HG02798 (cell line): ENCODE measurements around the gene TROAP.
A peak's percentile ranks its signal among the peaks of the same experiment; 100 is the strongest.
"Not testable (repeated sequence)": the region's sequence is repeated elsewhere in the genome, so short reads cannot be mapped to it uniquely, and the experiment has no call there.

Source experiments
- ATAC-seq: cut with Tn5 transposase; IDR thresholded peaks from one replicate; pipeline ENCODE4 v1.9.1; 2021; ENCODE audit warnings: mild to moderate bottlenecking; ENCODE audit not compliant: unreplicated experiment, poor library complexity

TROAP gene

DNA sequence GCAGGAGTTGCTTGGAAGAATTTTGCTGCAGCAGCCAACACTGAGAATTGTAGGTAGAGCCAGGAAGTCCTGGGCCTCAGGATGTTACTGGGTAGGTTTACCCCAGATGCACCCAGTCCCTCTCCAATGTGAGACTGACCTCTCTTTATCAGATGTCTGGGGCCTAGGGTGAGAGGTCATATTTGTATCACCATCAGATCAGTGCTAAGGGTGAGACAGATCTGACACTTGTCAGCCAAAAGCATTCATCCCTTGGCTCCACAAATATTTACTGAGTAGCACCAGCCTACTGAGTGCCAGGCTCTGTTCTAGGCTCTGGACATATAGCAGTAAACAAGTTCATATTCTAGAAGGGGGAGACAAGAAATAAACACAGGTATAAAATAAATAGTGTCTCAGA, 4.3 kb downstream of the TROAP start:
- ATAC-seq = no peak

DNA sequence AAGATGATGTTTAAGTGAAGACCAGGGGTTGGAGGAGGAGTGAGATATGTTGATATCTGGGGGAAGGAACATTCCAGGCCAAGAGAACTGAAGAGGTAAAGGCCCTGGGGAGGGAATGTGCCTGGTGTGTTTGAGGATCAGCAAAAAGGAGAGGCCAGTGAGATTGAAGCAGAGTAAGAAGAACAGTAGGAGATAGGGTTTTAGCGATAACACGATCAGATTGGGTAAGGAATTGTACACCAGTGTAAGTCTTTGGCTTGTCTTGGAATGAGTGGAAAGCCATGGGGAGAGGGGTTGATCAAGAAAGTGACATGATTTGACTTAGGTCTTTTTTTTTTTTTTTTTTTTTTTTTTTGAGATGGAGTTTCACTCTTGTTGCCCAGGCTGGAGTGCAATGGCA, 4.8 kb downstream of the TROAP start:
- ATAC-seq = no peak

DNA sequence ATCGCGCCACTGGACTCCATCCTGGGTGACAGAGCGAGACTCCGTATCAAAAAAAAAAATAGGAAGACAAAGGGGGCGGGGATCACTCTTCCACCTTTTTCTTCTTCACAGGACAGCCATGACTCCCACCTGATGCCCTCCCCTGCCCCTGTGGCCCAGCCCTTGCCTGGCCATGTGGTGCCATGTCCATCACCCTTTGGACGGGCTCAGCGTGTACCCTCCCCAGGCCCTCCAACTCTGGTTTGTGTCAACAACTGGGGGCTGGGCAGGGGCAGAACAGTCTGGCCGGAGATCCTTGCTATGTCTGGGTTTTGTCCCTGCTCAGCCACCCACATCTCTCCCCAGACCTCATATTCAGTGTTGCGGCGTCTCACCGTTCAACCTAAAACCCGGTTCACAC, 5.8 kb downstream of the TROAP start:
- no peak for ATAC-seq

DNA sequence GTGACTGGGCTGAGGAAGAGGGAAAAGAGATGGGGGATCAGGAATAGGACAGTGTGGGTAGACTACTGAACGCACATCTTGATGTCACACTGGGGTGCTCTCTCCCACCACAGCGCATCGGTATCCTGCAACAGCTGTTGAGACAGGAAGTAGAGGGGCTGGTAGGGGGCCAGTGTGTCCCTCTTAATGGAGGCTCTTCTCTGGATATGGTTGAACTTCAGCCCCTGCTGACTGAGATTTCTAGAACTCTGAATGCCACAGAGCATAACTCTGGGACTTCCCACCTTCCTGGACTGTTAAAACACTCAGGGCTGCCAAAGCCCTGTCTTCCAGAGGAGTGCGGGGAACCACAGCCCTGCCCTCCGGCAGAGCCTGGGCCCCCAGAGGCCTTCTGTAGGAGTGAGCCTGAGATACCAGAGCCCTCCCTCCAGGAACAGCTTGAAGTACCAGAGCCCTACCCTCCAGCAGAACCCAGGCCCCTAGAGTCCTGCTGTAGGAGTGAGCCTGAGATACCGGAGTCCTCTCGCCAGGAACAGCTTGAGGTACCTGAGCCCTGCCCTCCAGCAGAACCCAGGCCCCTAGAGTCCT, 7.1 kb downstream of the TROAP start:
- ATAC-seq = no peak

DNA sequence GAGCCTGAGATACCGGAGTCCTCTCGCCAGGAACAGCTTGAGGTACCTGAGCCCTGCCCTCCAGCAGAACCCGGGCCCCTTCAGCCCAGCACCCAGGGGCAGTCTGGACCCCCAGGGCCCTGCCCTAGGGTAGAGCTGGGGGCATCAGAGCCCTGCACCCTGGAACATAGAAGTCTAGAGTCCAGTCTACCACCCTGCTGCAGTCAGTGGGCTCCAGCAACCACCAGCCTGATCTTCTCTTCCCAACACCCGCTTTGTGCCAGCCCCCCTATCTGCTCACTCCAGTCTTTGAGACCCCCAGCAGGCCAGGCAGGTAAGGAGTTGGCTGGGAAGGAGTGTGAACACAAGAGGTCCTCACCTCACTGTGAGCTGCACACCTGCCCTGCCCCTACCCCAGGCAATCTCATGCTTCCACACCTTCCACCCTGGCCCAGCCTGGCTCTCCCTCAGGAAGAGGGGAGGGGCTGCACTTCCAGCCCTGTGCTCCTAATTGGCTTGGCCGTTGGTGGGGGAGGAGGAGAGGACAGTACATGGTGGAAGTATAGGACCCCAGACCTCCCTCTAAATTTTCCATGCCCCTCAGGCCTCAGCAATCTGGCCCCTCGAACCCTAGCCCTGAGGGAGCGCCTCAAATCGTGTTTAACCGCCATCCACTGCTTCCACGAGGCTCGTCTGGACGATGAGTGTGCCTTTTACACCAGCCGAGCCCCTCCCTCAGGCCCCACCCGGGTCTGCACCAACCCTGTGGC, 7.8 kb downstream of the TROAP start:
- no peak for ATAC-seq

DNA sequence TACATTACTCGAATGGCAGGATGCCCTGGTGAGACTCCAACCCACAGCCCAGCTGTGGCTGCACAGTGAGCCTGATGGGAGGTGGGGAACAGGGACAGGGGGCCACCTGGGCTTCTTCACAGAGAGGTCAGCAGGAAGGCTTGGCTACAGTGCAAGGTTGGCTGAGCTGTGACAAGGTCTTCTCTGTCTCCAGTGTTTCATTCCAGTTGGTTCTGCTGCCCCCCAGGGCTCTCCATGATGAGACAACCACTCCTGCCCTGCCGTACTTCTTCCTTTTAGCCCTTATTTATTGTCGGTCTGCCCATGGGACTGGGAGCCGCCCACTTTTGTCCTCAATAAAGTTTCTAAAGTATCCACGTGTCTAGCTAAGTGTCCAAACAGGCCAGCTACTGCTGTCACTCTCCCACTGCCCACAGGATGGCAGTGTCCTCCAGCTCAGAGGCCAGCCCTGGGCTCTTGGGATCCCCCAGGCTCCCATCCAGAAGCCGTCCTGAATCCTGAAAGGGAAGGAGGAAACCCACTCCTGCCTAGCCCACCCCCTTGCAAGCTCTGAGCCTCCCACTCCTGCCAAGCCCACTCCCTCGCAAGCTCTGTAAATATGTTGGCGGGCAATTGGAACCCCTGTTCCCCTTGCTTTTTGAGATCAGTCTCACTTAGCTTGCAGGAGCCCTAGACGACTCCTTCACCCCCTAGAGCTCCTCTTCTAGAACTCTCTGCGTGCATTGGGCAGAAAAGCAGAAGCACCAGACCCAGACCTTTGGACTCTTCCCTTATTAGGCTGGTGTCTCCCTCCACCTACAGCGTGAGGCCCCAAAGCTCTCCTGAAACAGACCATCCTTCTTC, 8.5 kb downstream of the TROAP start:
- ATAC-seq = no peak

DNA sequence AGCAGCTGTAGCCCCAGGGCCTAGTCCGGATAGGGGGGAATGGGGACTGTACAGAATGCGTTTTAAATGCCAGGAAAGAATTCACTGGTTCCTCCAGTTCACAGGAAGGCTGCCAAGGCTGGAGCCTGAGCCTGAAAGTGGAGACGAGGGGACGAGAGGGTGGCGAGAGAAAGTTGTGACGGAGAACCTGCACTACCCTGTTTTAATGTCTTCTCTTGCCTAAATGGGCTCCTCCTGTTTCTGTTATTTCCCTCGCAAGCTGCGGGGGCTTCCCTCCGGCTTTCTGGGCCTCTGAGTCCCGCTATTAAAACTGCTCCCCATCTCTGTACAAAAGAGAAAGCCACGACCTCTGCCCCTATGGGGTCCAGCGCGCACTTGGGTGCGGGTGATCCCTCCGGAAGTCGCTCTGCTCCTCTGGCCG, 9.4 kb downstream of the TROAP start:
- ATAC-seq = no peak

DNA sequence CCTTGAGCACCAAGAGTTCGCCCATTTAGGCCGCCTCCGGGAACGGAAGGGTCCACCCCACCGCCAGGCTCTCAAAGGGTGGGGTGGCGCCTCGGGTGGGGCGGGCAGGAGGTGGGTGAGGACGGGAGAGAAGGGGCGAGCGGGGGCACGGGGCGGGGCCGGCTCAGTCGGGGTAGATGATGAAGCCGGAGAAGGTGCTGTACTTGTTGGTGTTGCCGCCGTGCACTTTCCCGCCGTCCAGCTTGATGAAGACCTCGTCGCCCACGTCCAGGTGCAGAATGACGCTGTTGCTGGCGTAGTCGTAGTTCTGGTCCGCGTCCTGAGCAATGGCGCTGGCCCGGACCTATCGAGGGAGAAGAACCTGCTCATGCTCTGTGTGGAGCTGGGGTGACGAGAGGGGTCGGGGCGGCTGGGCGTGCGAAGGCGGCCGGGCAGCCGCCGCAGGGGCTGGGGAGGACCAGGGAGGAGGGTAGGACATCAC, 9.9 kb downstream of the TROAP start:
- no peak for ATAC-seq

DNA sequence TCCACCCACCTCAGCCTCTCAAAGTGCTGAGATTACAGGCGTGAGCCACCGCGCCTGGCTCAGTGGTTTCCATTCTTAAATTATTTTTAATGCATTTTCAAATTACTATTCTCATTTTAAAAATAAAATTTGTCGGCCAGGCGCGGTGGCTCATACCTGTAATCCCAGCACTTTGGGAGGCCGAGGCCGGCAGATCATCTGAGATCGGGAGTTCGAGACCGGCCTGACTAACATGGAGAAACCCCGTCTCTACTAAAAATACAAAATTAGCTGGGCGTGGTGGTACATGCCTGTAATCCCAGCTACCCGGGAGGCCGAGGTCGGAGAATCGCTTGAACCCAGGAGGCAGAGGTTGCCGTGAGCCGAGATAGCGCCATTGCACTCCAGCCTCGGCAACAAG, 10.7 kb downstream of the TROAP start:
- ATAC-seq = not testable (repeated sequence)

DNA sequence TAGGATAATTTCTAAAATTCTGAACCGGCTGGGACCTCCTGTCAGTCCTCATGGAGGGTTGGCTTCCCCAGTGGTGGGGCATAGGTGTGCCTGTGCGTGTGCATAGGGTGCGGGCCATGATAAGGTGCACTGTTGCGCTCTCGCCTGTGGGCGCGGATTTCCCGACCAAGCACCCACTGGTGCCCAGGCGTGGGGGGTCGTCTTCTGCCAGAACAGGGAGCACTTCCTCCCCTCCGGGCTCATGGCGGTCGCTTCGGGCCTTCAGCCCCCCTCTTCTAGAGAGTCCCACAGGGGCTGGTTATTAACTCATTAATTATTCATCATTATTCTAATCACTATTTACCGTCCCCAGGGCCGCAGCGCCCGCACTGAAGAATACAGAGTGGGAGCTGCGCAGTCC, 11.2 kb downstream of the TROAP start:
- ATAC-seq = no peak

DNA sequence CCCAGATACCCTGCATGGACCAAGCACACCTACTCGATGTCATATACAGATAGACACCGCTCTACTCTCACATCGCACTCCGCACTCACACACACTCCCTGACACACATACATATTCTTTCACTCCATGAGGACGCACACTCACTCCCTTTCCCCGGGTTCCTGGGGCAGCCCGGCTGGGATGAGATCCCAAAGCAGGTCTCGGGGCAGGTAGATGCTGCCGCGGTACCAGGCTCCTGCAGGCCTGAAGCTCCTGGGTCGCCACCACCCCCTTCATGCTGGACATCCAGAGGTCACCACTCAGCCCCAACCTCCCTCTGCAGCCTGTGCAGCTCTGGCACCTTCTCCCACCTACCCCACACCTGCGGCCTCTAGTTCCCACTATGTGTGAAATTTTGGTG, 11.6 kb downstream of the TROAP start:
- no peak for ATAC-seq

DNA sequence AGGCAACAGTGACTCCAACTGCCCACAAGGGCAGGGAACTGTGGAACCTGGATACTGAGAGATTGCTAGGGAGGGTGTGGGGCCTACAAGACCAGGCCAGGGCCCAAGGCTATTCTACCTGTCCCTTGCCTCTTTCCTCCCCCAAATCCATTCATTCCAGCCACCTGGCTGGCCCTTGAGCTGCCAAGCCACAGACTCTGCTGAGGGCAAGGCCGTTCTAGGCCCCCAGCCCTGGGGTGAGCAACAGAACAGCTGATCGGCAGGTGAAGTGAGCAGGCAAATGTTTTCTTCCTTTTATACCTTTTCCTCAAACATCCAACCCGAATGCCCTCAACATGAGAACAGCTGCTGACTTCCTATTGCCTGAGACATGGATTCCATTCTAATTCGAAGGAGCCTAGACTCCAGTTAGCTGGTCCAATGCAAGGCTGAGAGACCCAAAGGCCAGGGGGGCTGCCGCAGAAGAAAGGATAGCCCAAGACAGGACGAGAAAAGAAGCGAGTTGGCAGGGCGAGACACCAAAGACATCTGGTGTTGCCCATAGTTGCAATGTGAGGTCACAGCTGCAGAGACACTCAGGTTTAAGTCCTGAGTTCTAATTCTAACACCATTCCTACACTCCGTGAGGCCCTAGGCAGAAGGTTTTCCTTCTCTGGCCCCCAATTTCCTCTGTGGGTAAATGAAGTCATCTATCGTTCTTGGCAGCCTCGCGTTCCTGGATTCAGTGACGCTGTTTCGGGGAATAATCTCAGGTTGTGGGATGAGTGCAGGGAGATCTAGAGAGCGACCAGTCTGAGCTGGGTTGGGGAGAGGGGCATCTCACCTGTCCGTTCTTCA, 12.3 kb downstream of the TROAP start:
- ATAC-seq = no peak

DNA sequence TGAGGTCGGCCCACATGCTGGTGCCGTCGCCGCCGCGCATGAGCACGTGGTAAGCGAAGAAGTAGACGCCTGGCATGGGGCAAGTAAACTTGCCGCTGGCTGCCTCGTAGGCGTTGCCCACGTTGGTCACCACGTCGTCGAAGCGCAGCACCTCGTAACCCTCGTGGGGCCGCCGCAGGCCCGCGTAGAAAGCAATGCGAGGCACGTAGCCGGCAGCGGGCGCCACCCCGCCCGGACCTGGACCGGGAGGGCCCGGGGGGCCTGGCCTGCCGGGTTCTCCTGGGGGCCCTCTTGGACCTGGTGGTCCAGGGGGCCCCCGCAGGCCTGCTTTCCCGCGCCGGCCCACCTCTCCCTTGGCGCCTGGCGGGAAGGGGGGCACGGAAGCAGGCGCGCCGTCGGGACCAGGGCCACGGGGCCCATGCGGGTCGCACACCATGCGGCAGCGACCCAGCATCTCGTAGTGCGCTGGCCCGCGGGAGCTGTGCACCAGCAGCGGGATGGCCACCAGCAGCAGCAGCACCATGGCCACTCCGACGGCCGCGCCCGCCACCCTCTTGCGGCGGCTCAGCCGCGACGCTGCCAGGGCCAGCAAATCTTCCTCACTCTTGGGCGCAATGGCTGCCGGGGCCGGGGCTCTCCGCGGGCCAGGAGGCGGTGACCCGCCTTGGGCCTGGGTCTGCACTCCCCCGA, 13.0 kb downstream of the TROAP start:
- ATAC-seq = no peak

DNA sequence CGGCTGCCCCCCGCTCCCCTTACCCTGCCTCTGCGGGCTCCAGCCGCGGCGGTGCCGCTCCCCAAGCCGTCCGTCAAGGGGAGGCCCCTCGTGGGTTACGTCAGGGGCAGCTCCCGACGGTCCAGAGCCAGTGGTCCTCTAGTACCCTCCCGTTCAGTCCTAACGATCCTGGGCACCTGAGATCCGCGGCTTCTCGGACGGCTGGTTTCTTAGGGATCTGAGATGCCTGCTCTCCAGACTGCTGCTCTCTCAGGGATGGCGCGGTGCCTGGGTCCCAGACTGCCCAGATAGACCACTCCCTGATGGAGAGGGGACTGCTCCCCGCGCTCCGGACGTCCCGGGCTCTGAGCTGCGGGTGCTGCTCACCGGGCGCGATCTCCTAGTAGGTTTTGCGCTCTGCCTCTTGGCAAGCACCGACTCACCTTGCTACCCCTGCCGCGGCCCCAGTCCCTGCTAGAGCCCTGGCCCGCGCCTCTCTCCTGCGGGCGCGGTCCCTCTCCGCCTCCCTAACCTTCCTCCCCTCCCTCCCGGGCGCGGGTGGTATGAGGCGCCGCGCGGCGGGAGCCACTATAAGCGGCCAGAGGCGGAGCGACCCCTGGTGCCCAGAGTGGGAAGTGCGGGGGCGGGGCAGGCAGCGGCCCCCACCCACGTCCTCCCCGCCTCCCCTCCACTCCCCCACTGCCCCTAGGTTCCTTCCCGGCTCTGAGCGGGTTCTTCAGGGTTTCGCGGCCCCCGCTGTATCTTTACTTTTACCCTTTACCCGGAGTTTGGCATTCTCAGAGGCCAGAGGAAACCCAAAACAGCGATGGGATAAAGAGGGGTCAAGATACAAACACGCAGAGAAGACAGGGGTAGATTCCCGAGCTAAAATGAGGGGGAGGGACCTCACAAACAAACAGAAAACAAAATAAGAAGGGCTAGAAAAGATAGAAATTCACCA, 13.9 kb downstream of the TROAP start, which contains the start of gene C1QL4:
Gene C1QL4, minus strand, starts transcription at position 544 of the 940 bp plus-strand sequence. CDS start 711 bp downstream, outside the sequence.
- peak; percentile 77 for ATAC-seq

DNA sequence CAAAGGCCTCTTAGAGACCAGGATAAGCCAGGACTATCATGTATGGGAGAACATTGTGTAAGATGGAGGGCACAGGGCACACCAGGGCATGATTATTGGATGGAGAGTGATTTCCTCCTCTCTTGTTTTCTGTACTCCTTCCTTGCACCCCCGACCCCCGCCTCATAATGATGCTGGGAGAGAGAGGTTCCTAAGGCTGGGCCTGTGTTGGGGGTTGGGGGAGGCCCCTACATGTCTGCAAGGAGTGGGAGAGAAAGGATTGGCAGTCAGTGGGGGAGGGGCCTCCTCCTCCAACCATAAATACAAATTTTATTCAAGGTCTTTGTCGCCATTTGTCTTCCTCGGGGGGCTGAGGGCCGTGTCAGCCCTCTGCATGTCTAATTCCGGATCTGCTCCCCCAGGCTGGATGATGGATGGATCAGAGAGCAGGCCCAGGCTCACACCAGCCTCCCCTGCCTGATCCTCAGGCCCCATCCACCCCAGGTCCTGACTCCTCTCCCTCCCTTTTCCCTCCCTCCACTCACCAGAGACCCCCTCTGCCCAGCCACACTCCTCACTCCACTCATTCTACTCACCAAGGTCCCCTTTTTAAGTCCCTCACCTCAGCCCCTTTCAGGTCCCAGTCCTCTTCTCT, 15.9 kb downstream of the TROAP start:
- no peak for ATAC-seq

DNA sequence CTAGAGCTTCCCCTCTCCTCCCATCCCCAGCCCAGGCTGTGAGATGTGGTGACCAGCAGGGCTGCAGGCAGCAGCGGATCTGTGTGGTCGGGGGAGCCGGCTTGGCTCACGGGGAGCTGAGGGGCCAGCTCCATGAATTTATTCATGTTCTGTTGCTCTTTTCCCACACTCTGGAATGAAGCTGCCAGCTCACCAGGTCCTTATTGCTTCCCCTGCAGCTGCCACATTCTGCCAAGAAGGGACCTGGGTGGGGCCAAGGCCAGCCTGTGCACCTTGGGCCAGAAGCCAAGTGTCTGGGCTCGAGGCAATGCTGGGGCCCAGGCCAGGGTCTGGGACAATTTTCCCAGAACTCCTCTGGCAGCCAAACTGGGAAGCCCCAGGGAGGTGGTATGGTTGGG, 16.4 kb downstream of the TROAP start:
- no peak for ATAC-seq

DNA sequence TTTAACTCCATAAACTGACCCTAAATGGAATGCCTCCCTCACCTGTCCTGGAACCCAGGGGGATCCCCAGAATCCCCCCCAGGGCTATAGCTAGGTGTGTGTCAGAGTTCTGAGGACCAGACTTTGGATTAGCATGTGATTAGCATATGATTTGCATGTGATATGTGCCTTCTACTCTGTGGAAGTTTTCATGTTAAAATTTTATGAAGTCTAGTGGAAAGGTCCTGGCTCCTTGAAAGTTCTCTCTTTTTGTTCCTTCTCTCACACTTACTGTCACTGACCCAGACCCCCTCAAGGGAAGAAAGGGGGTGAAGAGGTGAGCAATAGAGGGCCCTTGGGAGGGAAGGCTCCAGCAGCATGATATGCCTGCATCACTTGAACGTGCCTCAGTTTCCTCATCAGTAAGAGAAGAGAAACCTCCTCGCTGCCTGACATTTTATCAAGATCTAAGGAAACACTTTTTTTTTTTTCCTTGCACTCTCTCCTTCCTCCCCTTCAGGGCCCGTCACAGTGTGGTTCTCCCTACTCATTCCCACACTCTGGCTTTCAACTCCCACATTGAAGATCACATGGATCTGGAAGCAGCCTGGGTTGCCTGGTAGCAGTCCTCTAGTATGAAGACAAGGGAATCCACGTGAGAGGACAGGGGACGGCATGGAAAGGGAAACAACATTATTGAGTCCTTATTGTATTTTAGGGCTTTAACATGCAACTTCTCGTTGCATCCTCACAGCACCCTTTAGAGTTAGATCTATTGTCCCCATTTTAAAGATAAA, 17.2 kb downstream of the TROAP start:
- ATAC-seq = no peak
